Mesendoderm (in vitro differentiated cells): Measurements from ENCODE around the gene KRTAP12-1.
"Not testable (repeated sequence)": the region's sequence is repeated elsewhere in the genome, so short reads cannot be mapped to it uniquely, and the experiment has no call there.

ENCODE experiments used
- DNase-seq: peaks from one replicate; pipeline ENCODE4 v3.0.0; 2013
- H2AK5ac ChIP-seq: 2 replicates; pipeline ENCODE4 v1.6.1; 2013; ENCODE audit warnings: low read length, inconsistent platforms
- H2BK120ac ChIP-seq: 2 replicates; pipeline ENCODE4 v1.6.1; 2013; ENCODE audit warnings: low read depth, mild to moderate bottlenecking, low read length, moderate library complexity, mixed read lengths
- H2BK15ac ChIP-seq: replicated peaks from 2 replicates; pipeline ENCODE4 v1.6.1; 2013; ENCODE audit warnings: low read depth, mild to moderate bottlenecking, moderate library complexity
- H2BK5ac ChIP-seq: 2 replicates; pipeline ENCODE4 v1.6.1; 2013; ENCODE audit warnings: low read length, inconsistent platforms
- H3K18ac ChIP-seq: 2 replicates; pipeline ENCODE4 v1.6.1; 2013; ENCODE audit warnings: mild to moderate bottlenecking, low read length, mixed read lengths
- H3K23ac ChIP-seq: one replicate; pipeline ENCODE4 v1.6.1; 2013; ENCODE audit warnings: low read length
- H3K27ac ChIP-seq: 2 replicates; pipeline ENCODE4 v1.5.1; 2013; ENCODE audit warnings: low read depth, mild to moderate bottlenecking, inconsistent platforms, low read length, moderate library complexity
- H3K27me3 ChIP-seq: 2 replicates; pipeline ENCODE4 v1.6.1; 2013; ENCODE audit warnings: low read length, control low read depth, mild to moderate bottlenecking, inconsistent platforms; ENCODE audit not compliant: insufficient read depth, poor library complexity
- H3K36me3 ChIP-seq: 2 replicates; pipeline ENCODE4 v1.6.1; 2013; ENCODE audit warnings: low read length, inconsistent platforms; ENCODE audit not compliant: control insufficient read depth, insufficient read depth
- H3K4ac ChIP-seq: one replicate; pipeline ENCODE4 v1.6.1; 2013; ENCODE audit warnings: low read depth, mild to moderate bottlenecking, low read length, moderate library complexity
- H3K4me1 ChIP-seq: 2 replicates; pipeline ENCODE4 v1.6.1; 2013; ENCODE audit warnings: low read depth, low read length, inconsistent platforms; ENCODE audit not compliant: control insufficient read depth
- H3K4me2 ChIP-seq: 2 replicates; pipeline ENCODE4 v1.6.1; 2013; ENCODE audit warnings: low read length
- H3K4me3 ChIP-seq: 2 replicates; pipeline ENCODE4 v1.5.1; 2013; ENCODE audit warnings: mild to moderate bottlenecking, low read length
- H3K56ac ChIP-seq: one replicate; pipeline ENCODE4 v1.6.1; 2013; ENCODE audit warnings: low read length
- H3K79me1 ChIP-seq: 2 replicates; pipeline ENCODE4 v1.6.1; 2013; ENCODE audit warnings: low read length, inconsistent platforms
- H3K79me2 ChIP-seq: 2 replicates; pipeline ENCODE4 v1.6.1; 2013; ENCODE audit warnings: mild to moderate bottlenecking, low read length; ENCODE audit not compliant: control insufficient read depth, insufficient read depth
- H3K9ac ChIP-seq: 2 replicates; pipeline ENCODE4 v1.6.1; 2013; ENCODE audit warnings: low read length, inconsistent platforms
- H4K5ac ChIP-seq: one replicate; pipeline ENCODE4 v1.6.1; 2013; ENCODE audit warnings: low read length
- H4K8ac ChIP-seq: one replicate; pipeline ENCODE4 v1.6.1; 2013; ENCODE audit warnings: low read depth, mild to moderate bottlenecking, control low read depth, low read length, moderate library complexity
- WGBS: extraction: QIAGEN DNeasy Blood & Tissue Kit; methylation state at CpG from one replicate; pipeline ENCODE4 v1.1.7; 2013; ENCODE audit warnings: low lambda C conversion rate, missing lambda C conversion rate; ENCODE audit not compliant: insufficient coverage; ENCODE audit errors: extremely low coverage; 5-methylcytosine and 5-hydroxymethylcytosine counted together

KRTAP12-1 gene

GRCh38 chr21:44694776-44695175 lies 12.8 kb upstream of the KRTAP12-1 start:
- no peak overlapping the region for H3K4me3 ChIP-seq
- no peaks in the 10 kb centered on the region for H3K36me3 ChIP-seq
- H3K56ac ChIP-seq: no peak overlapping the region
- H2BK15ac ChIP-seq: no peak overlapping the region
- DNase-seq: no peak
- H3K4me1 ChIP-seq: peaks cover 7% of the 10 kb centered on the region
- no peak overlapping the region for H3K23ac ChIP-seq
- H3K4me2 ChIP-seq: no peak overlapping the region
- H3K18ac ChIP-seq: no peak overlapping the region
- peaks cover 2% of the 10 kb centered on the region for H3K79me2 ChIP-seq
- no peaks in the 10 kb centered on the region for H3K27me3 ChIP-seq
- no peak overlapping the region for H3K27ac ChIP-seq
- H2BK120ac ChIP-seq: no peak overlapping the region
- no peak overlapping the region for H4K8ac ChIP-seq
- H2AK5ac ChIP-seq: no peak overlapping the region
- no peak overlapping the region for H3K4ac ChIP-seq
- no peaks in the 10 kb centered on the region for H3K79me1 ChIP-seq
- H2BK5ac ChIP-seq: no peak overlapping the region
- no peak overlapping the region for H3K9ac ChIP-seq
- no peak overlapping the region for H4K5ac ChIP-seq
- WGBS: no CpG with 5 or more reads among the region's 11 CpGs

GRCh38 chr21:44692798-44693512 lies 11.0 kb upstream of the KRTAP12-1 start:
- H2AK5ac ChIP-seq: no peak overlapping the region

GRCh38 chr21:44691686-44692085 lies 9.7 kb upstream of the KRTAP12-1 start:
- Histone ChIP-seq H3K4ac (no peak overlapping the region), H2BK15ac (no peak overlapping the region), H3K27me3 (no peaks in the 10 kb centered on the region), H2BK120ac (no peak overlapping the region), H2BK5ac (no peak overlapping the region), H3K79me2 (peaks cover 2% of the 10 kb centered on the region), H2AK5ac (no peak overlapping the region), H3K18ac (no peak overlapping the region), H3K4me3 (no peak overlapping the region), H3K4me1 (peaks cover 5% of the 10 kb centered on the region), H3K79me1 (no peaks in the 10 kb centered on the region), H3K23ac (no peak overlapping the region), H3K27ac (no peak overlapping the region), H3K36me3 (no peaks in the 10 kb centered on the region), H3K56ac (no peak overlapping the region), H3K4me2 (no peak overlapping the region), H4K5ac (no peak overlapping the region), H3K9ac (no peak overlapping the region), H4K8ac (no peak overlapping the region)
- no CpG with 5 or more reads among the region's 2 CpGs for WGBS
- no peak for DNase-seq

More at GRCh38 chr21:44692798-44693512, 11.0 kb upstream of the KRTAP12-1 start:
- no peak overlapping the region for H3K23ac ChIP-seq
- no peak overlapping the region for H3K56ac ChIP-seq
- H4K8ac ChIP-seq: no peak overlapping the region
- H2BK120ac ChIP-seq: no peak overlapping the region
- H3K27ac ChIP-seq: no peak overlapping the region
- H3K36me3 ChIP-seq: no peaks in the 10 kb centered on the region
- no peak overlapping the region for H4K5ac ChIP-seq
- no peak overlapping the region for H3K9ac ChIP-seq
- no peak overlapping the region for H2BK5ac ChIP-seq
- no peak overlapping the region for H2BK15ac ChIP-seq
- DNase-seq: no peak
- no peaks in the 10 kb centered on the region for H3K27me3 ChIP-seq
- peaks cover 2% of the 10 kb centered on the region for H3K79me2 ChIP-seq
- no peak overlapping the region for H3K4me3 ChIP-seq
- H3K79me1 ChIP-seq: no peaks in the 10 kb centered on the region
- H3K4me2 ChIP-seq: no peak overlapping the region
- H3K18ac ChIP-seq: no peak overlapping the region
- H3K4me1 ChIP-seq: peaks cover 3% of the 10 kb centered on the region
- WGBS: no CpG with 5 or more reads among the region's 2 CpGs
- H3K4ac ChIP-seq: no peak overlapping the region

GRCh38 chr21:44689740-44690139 lies 7.8 kb upstream of the KRTAP12-1 start:
- H3K27me3 ChIP-seq: not testable (repeated sequence)

GRCh38 chr21:44687671-44688070 lies 5.7 kb upstream of the KRTAP12-1 start:
- no peaks in the 10 kb centered on the region for H3K27me3 ChIP-seq
- no peak overlapping the region for H4K8ac ChIP-seq
- no CpG with 5 or more reads among the region's 11 CpGs for whole genome bisulfite sequencing

More at GRCh38 chr21:44689740-44690139, 7.8 kb upstream of the KRTAP12-1 start:
- not testable (repeated sequence) for H3K4ac ChIP-seq, H3K18ac ChIP-seq, H2BK120ac ChIP-seq, H3K4me3 ChIP-seq, H4K8ac ChIP-seq, H3K4me1 ChIP-seq, H3K79me2 ChIP-seq, H3K23ac ChIP-seq, H3K9ac ChIP-seq, H3K4me2 ChIP-seq, DNase-seq, H3K27ac ChIP-seq, H4K5ac ChIP-seq, H3K56ac ChIP-seq, H2AK5ac ChIP-seq, H3K36me3 ChIP-seq, H3K79me1 ChIP-seq, H2BK15ac ChIP-seq, H2BK5ac ChIP-seq
- WGBS: no CpG with 5 or more reads among the region's 3 CpGs

More at GRCh38 chr21:44687671-44688070, 5.7 kb upstream of the KRTAP12-1 start:
- Histone ChIP-seq H2BK15ac (no peak overlapping the region), H3K27ac (no peak overlapping the region), H3K18ac (peak overlapping the region; percentile 65), H3K56ac (no peak overlapping the region), H3K4me1 (peaks cover 5% of the 10 kb centered on the region), H3K36me3 (no peaks in the 10 kb centered on the region), H3K4ac (no peak overlapping the region), H2BK120ac (no peak overlapping the region), H2BK5ac (no peak overlapping the region), H2AK5ac (no peak overlapping the region), H3K79me1 (no peaks in the 10 kb centered on the region), H4K5ac (no peak overlapping the region), H3K4me2 (no peak overlapping the region), H3K79me2 (no peaks in the 10 kb centered on the region), H3K23ac (no peak overlapping the region), H3K9ac (no peak overlapping the region), H3K4me3 (no peak overlapping the region)
- no peak for DNase-seq
